GM18867 (cell line): Measurements from ENCODE around the gene OR1G1.
"Not testable (repeated sequence)": the region's sequence is repeated elsewhere in the genome, so short reads cannot be mapped to it uniquely, and the experiment has no call there.

Source experiments
- ATAC-seq: cut with Tn5 transposase; IDR thresholded peaks from one replicate; pipeline ENCODE4 v1.9.1; 2021; ENCODE audit warnings: mild to moderate bottlenecking, moderate library complexity; ENCODE audit not compliant: unreplicated experiment

OR1G1 gene

DNA sequence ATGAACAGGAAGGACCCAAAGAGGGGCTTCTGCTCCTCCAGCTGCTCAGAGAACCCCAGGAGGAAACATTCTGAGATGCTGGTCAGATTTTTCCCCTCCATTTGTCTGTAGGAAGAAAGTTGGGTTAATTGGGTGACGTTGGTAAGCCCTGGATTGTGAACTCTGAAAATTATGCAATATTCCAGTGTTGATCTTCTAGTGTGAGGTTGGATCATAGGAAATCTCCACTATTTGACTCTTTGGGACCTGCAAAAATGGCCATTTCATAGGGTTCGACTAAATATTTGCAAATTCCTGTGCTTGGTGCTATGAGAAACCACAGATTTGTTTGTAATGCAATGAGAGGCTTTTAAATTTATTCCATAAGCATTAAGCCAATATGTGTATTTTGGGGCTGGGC lies at the start of gene OR1G1:
Gene OR1G1 (minus strand): TSS at position 101 of the 400 bp plus-strand sequence. CDS start 0 bp downstream, at position 101.
- ATAC-seq = no peak

DNA sequence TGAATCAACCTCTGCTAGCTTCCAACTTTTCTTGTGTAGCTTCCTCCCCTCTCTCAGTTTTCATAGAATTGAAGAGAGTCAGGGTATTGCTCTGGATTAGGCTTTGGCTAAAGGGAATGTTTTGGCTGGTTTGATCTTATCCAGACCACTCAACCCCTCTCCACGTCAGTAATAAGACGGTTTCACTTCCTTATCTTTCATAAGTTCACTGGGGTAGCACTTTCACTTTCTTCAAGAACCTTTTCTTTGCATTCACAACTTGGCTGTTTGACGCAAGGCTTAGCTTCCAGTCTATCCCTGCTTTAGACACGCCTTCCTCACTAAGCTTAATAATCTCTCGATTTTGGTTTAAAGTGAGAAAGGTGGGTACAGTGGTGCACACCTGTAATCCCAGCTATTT lies 40.2 kb upstream of the OR1G1 start:
- no peak for ATAC-seq

DNA sequence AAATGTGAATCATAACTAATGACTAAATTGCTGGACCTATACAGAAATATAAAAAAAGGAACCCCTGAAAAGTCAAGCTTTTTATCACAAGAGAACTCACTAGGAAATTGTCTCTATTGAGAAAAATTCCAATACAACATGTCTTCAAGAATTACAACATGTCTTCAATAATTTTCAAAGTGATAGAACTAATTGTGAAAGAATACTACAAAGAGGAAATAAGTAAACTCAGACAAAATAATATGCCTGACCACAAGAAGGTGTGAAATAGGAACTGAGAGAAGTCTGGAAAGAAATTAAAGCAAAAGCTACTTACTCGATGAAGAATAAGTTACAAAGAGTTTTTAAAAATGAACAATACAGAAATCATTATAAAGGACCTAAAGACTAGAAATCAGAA lies 29.9 kb upstream of the OR1G1 start:
- ATAC-seq = no peak

DNA sequence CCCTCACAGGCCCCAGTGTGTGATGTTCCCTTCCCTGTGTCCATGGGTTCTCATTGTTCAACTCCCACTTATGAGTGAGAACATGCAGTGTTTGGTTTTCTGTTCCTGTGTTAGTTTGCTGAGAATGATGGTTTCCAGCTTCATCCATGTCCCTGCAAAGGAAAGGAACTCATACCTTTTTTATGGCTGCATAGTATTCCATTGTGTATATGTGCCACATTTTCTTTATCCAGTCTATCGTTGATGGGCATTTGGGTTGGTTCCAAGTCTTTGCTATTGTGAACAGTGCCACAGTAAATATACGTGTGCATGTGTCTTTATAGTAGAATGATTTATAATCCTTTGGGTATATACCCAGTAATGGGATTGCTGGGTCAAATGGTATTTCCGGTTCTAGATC lies 10.1 kb upstream of the OR1G1 start:
- ATAC-seq = not testable (repeated sequence)

DNA sequence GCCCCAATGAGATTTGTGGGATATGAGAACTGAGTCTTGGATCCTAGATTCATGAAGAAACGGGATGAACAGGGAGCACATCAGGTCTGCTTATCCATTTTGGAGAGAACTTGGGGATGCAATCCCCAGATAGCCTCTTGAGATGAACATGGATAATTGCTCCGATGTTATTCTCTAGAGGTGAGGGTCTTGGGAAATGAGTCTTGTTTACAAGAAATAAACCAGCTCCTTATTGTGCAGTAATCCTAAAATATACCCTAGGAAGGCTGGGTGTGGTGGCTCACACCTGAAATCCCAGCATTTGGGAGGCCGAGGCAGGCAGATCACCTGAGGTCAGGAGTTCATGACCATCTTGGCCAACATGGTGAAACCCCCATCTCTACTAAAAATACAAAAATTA lies 23.0 kb downstream of the OR1G1 start, which contains the start of gene OR1D2:
Gene OR1D2 (minus strand): TSS at position 101 of the 400 bp plus-strand sequence. CDS start 11,426 bp downstream, outside the sequence.
- ATAC-seq = no peak
